ENCODE measurements around the gene BRINP1.

BRINP1 gene

DNA sequence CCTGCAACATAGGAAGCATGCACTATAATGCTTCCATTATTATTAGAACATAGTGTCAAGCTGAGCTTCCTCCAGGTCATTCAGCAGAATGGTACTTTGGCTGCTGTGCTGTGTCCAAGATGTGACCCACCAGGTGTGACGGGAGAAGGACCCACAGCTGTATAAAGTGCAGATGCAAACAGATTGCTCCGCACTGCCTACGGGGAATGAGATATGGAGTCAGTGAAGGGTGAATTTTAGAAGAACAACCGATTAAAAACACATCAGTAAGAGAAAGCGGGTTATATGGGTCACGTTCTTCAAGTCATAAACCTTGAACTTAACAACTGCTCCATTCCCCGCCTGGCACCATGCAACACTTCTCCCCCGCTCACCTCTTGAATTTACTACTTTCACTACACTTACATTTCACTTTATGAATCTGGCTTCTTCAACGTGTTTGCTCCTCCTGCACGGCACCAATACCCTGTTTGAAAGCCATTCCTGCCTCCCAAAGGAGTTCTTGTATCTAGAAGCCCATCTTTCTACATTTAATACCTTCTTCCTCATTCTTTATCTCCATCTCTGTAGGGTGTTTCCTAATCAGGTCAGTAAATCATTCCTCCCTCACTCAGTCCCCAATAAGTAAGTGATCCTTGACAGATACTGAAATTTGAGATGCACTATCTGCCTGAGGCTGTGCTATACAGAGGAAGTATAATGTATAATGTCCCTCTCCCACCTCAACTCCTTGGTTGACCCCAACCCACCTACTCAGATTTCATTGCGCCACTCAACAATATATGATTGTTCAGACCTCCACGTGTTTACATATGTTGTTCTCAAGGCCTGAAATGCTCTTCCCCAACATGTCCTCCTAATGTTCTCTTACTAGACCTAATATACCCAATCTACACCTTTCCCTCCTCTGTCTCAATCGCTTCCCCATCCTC, 25.9 kb downstream of the BRINP1 start:
- no peak for DNase-seq

GRCh38 chr9:119339056-119339455, 30.2 kb downstream of the BRINP1 start:
- DNase-seq: no peak

- DNase-seq: no peak
Measured at GRCh38 chr9:119337573-119337972, 31.7 kb downstream of the BRINP1 start.

- DNase-seq: no peak
Measured at GRCh38 chr9:119334745-119335144, 34.5 kb downstream of the BRINP1 start.

DNA sequence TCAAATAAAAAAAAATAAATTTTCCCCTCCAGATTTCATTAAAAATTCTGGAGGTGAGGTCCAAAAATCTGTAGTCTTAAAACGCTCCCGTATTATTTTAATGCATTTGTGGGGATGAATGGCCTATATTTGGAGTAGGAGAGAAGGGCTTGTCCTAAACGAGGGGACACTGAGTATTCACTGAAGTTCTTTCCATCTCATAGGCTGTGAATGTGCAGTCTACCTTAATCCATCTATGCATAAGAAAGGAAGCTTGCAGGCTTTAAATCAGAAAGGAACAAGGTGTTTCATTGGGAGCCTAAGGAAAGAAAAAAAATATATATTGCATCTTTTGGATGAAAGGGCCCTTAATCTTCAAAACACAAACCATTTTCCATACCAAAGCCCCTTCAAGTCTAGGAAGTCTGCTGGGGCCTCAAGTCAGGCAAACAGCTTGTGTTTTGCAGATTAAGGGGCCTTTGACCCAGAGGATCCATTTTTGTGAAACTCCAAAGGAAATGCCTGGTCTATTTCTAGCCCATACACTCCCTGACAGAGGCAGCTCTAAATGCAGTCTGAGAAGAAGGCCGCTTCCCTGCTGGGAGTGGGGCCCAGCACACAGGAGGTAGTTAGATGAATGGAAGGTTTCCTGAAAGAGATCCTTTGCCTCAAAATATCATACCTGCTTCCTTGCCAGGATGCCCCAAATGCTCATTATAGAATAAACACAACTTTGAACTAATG, 35.6 kb downstream of the BRINP1 start:
- no peak for DNase-seq

DNA sequence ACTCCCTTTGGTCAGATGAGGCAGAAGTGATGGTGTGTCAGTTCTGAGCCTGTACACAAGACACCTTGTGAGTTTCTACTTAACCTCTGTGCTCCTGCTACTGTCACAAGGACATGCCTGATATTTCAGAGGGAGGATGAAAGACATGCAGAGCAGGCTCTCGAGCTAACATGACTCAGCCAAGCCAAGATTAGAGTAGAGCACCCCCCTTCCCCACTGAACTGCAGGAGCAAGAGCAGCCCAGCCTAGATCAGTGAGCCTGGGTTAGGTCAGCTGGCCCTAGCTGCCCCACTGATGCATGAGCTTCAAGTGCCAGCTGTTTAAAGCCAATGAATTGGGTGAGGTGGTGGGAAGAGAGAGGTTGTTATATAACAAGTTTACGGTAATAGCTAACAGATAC, 36.7 kb downstream of the BRINP1 start:
- no peak for DNase-seq

DNA sequence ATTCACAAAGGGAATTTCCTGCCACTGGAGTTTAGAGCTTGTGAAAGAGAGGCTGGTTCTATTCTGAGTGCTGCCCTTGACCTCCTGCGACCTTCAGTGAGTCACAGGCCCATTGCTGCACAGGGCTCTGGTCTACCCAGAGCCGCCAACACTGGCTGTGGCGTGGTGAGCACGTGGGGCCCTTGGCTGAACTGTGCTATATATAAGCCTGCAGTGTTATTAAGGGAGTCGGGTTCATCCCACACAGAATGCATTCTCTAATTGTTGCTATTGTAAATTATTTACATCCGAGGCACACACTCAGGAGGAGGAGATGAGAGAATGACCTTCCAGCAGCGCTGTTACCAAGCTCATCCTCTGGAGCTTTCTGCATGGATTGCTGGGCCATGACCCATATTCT, 47.1 kb downstream of the BRINP1 start:
- no peak for DNase-seq

DNA sequence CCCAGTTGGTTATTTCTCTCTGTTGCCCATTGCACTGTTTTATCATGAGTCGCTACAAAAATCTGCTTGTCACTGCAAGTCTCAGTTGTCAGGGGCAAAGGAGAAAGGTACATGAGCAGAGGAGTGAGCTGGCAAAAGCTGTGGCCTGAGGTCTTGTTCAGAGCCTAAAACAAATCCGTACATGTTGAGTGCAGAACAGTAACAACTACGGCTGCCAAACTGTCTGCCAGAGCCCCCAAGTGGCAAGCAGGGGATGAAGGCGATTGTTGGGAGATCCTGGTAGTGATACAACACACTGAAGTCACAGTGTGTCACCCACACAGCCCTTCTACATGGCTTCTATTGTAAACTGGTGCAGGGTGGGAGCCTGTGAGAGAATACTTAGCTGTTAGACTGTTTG, 50.9 kb downstream of the BRINP1 start:
- DNase-seq: no peak

GRCh38 chr9:119313846-119314245, 55.4 kb downstream of the BRINP1 start:
- DNase-seq: no peak

GRCh38 chr9:119310741-119311140, 58.5 kb downstream of the BRINP1 start:
- no peak for DNase-seq

DNA sequence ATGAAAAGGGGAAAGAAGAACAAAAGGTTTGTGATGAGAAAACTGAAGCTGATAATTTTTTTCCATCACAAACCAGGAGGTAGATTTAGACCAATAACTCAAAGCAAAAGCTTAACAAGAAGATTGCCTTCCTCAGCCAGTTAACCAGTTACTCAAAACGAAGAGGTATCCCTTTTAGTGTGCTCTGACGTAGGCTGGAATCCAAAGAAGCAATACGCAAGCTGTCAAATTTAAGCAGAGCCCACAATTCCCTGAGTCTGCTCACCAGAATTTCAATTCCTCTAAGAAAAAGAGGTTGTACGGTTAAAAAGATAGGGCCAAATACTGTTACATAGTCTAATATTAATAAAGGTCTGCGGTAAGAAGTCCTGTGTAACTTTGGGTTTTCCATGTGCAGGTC, 61.8 kb downstream of the BRINP1 start:
- DNase-seq: no peak

GRCh38 chr9:119304555-119304954, 64.7 kb downstream of the BRINP1 start:
- no peak for DNase-seq

- DNase-seq: no peak
Measured at GRCh38 chr9:119302988-119303698, 66.1 kb downstream of the BRINP1 start.

- DNase-seq: no peak
Measured at GRCh38 chr9:119298076-119298853, 71.0 kb downstream of the BRINP1 start.

DNA sequence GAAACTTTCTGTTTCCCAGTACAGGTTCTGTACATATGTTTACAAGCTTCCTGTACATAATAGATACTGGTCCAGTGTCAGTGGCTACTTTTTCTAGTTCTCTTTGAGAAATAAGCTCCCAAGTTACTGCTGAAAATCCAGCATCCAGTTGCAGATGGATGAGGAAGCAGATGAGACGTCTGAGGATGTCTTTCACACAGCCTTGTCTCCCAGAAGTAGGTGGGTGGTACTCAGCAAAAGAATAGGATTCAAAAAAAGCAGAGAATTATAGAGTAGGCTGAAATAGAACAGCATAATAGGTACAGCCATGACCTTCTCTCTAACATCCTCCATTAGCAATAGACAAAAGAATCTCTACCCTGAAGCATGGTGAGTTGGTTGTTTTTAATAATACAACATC, 77.7 kb downstream of the BRINP1 start:
- no peak for DNase-seq

DNA sequence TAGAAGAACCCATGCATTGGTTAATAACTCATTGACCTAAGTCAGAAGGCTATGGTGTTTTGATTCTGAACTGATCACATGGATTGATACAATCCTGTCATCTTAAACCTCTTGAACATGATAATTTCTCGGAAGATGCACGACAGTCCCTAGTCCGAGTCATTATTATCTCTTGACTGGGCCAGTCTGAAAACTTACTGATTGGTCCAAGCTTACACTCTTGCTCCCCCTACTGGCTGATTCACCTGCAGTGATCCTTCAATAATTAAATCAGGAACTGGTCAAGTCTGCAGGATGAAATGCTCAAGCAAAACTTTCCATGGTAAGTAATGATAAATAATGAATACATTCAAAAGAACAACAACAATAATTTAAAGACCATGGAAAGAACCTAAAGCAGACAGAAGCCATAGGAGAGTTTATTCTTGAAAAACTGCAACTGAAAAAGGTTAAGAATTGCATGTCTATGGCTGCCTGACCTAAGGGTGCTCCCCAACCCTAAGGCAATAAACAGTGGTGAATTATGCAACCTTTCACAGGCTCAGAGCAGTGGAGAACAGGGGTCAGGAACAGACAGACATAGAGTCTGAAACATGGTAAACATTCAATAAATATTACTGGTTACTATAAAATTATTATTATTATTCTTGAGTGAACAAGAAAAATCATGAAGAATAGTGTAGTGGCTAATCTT, 79.3 kb downstream of the BRINP1 start:
- DNase-seq: peak; percentile 42 to 44

GRCh38 chr9:119284587-119285337, 84.5 kb downstream of the BRINP1 start:
- no peak for DNase-seq

DNA sequence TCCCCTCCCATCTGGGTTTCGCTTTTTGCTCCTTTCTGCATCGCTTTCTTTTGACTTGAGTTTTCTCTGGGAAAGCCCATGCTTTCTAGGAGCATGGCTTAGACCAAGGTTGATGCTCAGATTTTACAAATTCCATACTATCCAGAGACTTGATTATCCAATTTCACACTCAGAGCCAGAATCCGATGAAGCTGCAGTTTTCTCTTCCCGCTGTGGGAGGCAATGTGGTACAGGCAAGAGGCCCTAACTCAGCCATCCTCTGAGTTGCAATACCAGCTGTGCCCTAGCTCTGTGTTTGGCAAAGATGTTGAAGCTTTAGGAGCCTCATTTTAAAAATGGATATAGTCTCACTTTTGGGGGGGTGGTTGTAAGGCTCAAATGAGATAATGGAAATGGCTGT, 85.1 kb downstream of the BRINP1 start:
- no peak for DNase-seq

- no peak for DNase-seq
Measured at GRCh38 chr9:119283078-119283794, 86.0 kb downstream of the BRINP1 start.

GRCh38 chr9:119282476-119283077, 86.7 kb downstream of the BRINP1 start:
- no peak for DNase-seq

All from AML-193 (cell line).